SK-N-DZ (cell line): ENCODE measurements around the gene TEX44. TPM values are rescaled to one million over a fixed set of nuclear protein-coding genes. Genes with fewer than 3 reads are reported as not detected.
"Not testable (repeated sequence)": the region's sequence is repeated elsewhere in the genome, so short reads cannot be mapped to it uniquely, and the experiment has no call there.

Experiments
- DNase-seq: peaks from one replicate; pipeline ENCODE4 v3.0.0-alpha.2; 2015; ENCODE audit warnings: low spot score
- polyA plus RNA-seq, 2 experiments: library from polyadenylated mRNA; depleted of rRNA; stranded (reverse); fragments of >200 nt; gene quantifications; 2 replicates each; pipeline ENCODE4 v1.2.3, GENCODE V29; 2014

TEX44 gene
- polyA plus RNA-seq (2014; cell fraction: cytosol; rRNA removed): not detected in 2 replicates
- polyA plus RNA-seq (2014; cell fraction: nucleus; rRNA removed): not detected in 2 replicates

DNA sequence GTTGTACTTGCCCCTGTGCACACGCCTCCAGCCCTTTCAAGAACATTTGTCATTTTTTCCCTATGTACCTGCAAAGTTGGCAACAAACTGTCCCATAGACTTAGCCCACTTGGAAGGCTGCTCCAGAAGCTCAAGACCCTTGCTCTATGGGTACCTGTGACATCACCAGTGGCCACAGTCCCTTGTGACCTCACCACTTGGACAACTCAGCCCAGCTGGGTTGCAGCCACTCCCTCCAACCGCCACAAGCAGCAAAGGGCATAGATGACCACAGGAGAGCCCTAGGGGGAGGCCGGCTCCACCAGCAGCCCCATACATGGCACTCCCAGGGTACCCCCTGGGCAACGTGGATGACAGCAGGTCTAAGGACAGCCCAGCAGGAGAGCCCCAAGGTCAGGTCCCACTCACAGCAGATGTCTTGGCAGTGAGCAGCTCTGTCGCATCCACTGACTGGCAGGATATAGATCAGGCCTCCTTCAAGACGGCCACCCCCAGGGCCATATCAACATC is at the start of gene TEX44:
TSS of gene TEX44 (plus strand) at position 229 of the 510 bp plus-strand sequence. CDS start at position 317, 88 bp downstream.
- DNase-seq: no peak

DNA sequence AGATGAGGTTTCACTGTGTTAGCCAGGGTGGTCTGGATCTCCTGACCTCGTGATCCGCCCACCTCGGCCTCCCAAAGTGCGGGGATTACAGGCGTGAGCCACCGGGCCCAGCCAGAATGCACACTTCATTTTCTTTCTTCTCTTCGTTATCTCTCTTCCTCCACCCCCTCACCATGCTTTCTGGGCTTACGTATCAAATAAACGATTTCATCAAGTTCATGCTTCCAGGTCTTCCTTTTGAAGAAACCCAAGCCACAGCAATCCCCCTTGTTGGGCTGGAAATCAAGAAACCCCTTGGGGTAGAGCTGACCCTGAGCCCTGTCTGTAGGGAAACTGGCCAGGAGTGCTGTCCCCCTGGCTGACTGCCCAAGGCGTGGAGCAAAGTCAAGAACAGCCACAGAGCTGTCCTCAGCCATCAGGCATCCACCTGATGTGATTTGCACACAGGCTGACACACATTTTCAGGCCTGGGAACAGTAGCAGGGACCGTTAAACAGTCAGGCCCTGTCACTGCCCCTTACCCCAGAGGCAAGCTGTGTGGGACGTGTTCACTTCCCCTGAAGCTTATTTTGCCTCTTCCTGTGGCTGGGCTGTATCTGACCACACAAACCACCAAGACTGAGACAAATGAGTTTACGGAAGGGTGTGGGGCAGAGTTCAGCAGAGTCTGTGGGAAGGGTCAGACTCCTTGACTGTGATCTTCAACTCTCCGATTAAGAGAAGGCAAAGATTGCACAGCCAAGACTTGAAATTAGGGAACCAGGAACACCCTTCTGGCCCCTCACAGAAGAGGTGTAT is 47.4 kb upstream of the TEX44 start:
- no peak for DNase-seq

GRCh38 chr2:231546014-231546715 is 46.5 kb upstream of the TEX44 start:
- DNase-seq: no peak

DNA sequence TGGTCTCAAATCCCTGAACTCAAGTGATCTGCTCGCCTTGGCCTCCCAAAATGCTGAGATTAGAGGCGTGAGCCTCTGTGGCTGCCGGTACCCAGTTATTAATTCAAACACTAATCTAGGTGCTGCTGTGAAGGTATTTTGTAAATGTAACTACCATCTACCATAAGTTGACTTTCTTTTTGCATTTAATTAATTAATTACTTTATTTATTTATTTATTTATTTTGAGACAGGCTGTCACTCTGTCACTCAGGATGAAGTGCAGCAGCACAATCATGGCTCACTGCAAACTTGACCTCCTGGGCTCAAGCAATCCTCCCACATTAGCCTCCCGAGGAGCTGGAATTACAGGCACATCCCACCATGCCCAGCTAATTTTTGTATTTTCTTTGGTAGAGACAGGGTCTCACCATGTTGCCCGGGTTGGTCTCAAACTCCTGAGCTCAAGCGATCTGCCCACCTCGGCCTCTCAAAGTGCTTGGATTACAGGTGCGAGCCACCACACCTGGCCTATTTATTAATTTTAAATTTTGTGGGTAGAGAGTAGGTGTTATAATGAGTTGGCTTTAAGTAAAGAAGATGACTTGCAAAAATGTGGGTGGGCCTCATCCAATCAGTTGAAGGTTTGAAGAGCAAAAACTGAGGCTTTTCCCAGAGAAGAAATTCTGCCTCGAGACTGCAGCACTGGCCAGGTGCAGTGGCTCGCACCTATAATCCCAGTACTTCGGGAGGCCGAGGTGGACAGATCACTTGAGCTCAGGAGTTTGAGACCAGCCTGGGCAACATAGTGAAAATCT is 45.2 kb upstream of the TEX44 start:
- DNase-seq: no peak

GRCh38 chr2:231548752-231549151 is 43.9 kb upstream of the TEX44 start:
- no peak for DNase-seq

DNA sequence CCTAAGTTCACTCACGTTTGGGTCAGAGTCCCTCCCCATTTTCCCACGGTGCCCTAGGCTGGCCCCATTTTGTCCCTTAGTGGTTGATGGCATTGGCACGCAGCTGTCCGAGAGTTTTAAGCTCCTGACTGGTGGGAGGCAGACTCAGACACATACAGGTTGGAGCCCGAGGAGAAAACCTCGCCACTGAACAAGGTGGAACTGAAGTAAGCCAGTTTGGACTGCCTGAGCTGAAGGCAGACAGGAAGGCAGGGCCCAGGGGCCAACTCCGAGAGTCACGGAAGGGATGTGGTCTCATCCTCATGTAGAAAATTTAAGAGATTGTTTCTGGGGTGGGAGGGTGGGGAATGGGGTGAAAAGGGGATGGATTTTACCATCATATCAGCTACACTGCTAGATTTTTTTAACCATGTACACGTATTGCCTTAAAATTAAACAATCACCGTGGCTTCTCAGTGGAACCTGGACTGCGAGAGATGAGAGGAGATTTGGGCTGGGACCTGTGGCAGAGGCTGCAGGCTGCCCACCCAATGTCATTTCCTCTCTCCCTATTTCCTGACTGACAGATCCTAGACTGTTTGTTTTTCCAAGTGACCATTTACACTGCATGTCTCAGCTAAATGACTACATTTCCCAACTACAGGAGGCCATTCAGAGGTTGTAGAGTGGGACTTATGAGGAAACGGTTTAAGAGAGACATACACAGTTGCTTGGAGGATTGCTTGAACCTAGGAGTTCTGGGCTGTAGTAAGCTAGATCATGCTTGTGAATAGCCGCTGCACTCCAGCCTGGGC is 43.0 kb upstream of the TEX44 start:
- DNase-seq: no peak

DNA sequence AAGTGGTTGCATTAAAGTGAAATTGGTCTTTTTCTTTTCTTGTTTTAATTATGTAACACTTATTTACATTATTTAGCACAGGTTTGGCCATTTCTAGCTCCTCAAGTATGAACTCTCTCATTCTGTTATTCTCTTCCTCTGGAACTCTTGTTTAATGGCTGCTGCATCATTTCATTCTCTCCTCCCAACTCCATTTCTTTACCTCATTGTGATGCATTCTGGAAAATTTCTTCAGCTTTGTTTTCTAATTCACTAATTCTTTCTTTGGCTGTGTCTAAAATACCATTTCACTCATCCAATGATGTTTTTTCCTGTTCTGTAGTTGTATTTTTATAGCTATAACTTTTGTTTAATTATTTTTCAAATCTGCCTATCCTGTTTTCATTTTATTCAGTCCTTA is 39.9 kb upstream of the TEX44 start:
- no peak for DNase-seq

DNA sequence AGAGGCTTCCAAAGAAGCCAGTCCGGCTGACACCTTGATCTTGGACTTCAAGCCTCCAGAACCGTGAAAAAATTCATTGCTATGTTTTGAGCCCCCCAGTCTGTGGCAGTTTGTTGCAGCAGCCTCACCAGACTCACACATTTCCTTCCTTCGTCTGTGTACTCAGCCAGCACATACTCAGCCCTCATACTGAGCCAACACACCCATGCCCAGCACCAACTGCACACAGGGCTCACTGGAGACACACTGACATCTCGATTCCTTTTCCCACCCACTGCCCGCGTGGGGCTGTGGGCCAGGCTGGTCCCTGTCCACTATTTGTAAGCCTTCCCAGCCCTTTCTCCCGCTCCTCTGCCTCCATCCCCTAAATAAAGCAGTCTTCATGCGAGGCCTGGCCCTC is 38.3 kb upstream of the TEX44 start:
- no peak for DNase-seq

DNA sequence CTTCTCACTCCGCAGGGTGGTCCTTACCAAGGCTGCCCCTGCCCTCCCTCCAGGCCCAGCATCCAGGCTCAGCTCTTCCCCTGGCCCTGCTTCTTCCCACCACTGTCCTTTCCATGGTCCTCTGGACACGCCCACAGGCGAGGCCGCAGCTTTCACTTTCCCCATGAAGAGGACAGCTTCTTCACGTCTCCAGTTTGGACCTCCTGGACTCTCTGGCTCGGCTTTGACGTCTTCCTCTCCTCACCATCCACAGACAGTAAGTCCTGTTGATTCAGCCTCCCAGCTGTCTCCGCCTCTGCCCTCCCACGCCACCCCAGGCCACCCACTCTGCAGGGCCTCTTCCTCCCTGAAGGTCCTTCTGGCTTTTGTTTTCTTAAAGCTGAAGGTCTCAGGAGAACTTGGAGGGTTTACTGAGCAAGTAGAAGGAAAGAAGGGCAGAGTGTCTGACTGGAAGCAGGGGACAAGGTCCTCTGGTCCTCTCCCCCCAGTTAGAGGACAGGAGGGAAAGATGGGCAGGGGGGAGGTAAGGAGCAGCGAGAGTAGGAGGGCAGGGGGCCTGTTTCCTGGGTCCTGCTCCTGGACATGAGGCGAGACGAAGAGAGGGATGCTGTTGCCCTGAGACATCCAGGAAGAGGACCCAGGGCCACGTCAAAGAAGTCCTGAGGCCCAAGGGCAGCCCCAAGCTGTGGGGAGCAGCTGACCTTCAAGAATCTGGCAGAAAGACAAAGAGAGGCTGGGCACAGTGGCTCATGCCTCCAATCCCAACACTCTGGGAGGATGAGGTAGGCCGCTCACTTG is 37.7 kb upstream of the TEX44 start:
- DNase-seq: no peak

DNA sequence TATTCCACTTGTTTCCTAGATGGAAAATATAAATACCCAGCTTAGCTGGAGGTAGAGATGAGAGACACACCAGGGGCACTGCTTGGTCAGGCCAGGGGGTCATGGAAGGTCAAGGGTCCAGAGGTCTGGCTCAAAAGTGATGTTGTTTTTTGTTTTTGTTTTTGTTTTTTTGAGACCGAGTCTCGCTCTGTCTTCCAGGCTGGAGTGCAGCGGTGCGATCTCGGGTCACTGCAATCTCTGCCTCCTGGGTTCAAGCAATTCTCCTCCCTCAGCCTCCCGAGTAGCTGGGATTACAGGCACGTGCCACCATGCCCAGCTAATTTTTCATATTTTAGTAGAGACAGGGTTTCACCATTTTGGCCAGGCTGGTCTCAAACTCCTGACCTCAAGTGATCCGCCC is 36.2 kb upstream of the TEX44 start:
- not testable (repeated sequence) for DNase-seq

DNA sequence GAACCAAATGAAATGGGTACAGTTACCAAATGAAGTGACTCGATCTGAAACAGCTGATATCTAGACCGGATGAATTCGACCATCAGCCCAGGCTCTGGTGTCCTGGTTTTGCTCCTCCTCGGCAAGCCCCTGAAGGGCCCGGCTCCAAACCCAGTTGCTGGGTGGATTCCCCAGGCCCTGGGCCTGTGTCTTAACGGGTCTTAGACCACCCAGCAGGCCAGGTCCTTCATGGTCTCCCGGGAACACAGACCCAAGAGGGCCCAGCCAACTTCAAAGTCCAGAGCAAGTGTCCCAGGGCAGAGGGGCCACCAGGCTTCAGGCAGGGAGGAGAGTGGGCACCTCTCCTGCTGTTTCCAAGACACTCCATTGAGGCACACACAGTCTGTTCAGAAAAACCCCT is 35.7 kb upstream of the TEX44 start:
- no peak for DNase-seq

DNA sequence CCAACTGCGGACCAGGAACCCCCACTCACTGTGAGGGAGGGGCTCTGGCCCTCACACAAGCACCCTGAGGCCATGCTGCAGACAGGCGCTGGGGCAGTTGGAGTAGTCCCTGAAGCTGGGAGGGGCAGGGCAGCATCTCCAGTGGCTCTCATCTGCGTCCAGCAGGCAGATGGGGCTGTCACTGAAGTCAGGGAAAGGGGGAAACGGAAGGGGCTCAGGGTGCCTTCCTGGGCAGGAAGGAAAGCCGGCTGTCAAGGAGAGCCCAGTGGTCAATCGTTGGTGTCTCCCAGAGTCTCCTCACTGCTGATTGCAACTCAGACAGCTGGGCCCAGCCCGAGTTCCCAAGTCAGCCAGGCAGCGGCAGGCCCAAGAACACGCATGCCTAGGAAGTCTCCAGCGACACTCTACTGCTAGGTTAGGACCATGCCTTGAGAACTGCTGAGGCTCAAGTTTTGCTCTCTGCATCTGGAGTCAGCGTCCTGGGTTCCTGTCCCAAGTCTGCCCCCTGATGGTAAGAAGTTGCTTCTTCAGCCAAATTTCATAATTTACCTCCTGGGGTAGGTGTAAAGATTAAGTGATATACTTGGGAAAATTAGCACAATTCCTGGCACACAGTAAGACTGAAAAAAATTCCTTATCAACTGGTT is 35.0 kb upstream of the TEX44 start:
- peak; percentile 77 for DNase-seq

GRCh38 chr2:231563378-231563961 is 29.2 kb upstream of the TEX44 start:
- DNase-seq: peak; percentile 65

DNA sequence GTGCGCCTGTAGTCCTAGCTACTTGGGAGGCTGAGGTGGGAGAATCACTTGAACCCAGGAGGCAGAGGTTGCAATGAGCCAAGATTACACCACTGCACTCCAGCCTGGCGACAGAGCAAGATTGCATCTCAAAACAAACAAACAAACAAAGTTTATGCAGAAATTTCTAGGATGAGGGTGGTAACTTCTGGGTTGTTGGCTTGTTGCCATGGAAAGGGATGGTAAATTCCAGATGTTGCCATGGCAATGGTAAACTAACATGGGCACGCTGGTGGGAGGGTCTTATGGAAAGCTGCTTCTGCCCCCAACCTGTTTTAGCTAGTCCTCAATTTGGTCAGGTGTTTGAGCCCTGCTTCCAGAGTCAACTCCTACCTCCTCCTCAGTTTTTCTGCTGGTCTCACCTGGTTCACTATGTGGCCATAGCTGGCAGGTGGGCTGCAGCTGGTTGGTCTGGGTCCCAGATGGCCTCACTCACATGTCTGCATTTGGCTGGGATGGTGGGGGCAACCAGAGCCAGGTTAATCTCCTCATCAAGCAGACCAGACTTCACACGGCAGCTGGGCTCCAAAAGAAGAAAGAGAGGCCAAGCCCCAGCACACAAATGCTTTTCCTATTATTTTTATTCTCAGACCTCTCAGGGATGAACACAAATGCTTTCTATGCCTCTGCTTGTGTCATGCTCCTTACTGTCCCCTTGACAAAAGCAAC is 26.6 kb upstream of the TEX44 start:
- DNase-seq: no peak

DNA sequence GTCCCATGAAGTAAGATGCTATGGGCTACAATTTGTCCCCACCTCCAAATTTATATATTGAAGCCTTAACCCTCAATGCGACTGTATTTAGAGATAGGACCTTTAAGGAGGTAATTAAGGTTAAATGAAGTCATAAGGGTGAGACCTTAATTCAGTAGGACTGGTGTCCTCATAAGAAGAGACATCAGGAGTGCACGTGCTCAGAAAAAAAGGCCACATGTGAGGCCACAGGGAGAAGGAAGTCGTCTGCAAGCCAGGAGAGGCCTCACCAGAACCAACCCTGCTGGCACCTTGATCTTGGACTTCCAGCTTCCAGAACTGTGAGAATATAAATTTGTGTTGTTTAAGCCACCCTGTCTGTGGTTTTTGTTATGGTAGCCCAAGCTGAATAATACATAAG is 25.5 kb upstream of the TEX44 start:
- DNase-seq: no peak

- DNase-seq: no peak
Measured at GRCh38 chr2:231568098-231568784, 24.4 kb upstream of the TEX44 start.

DNA sequence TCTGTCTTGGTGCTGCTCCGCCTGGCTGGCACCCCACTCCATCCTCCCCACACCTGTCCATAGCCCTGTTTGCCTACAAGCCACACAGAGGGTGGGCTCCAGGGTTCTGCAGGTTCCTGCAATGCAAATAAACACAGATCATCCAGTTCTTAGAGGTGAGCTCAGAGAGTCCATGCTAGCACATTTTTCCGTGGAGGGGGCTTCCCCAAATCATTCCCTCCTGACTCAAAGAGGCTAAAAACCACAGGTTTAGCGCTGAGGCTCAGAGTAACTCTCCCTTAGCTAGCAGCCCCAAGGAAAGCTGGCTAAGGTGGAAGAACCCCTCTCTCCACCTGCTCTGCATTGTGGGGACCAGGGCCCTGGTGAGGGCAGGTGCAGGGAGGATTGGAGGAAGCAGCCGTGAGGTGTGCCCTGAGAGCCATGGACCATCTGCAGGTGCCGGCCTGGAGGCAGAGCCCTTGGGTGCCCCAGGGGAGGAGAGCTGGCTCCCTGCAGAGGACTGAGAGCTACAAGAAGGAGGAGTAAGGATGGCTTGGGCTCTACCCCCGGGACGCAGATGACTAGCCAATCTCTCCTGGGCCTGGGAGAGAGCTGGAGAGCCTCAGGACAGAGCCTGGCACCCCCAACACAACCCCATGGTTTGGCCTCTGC is 23.8 kb upstream of the TEX44 start:
- DNase-seq: no peak
